A549 (cell line): ENCODE measurements around the gene XYLB.

Experiments
- BHLHE40 ChIP-seq: IDR thresholded peaks from 2 replicates; pipeline ENCODE4 v1.6.1; 2012; ENCODE audit warnings: low read depth, low read length, inconsistent platforms
- HDAC2 ChIP-seq: fragments of 200-600 bp; sonication (generic); IDR thresholded peaks from 2 replicates; pipeline ENCODE4 v1.6.1; 2016
- POLR2A ChIP-seq: IDR thresholded peaks from 2 replicates; pipeline ENCODE4 v1.6.1; 2012; ENCODE audit warnings: mild to moderate bottlenecking, low read length
- ZC3H11A ChIP-seq: fragments of 450-650 bp; IDR thresholded peaks from 2 replicates; pipeline ENCODE4 v1.6.1; 2014; ENCODE audit warnings: antibody characterized with exemption, mild to moderate bottlenecking
- TF ChIP-seq, protein P1 (sequence below): fragments of >200 bp; sonication (Bioruptor Twin); formaldehyde crosslinking; IDR thresholded peaks from 3 replicates; pipeline ENCODE4 v1.5.1; 2016

DNA sequence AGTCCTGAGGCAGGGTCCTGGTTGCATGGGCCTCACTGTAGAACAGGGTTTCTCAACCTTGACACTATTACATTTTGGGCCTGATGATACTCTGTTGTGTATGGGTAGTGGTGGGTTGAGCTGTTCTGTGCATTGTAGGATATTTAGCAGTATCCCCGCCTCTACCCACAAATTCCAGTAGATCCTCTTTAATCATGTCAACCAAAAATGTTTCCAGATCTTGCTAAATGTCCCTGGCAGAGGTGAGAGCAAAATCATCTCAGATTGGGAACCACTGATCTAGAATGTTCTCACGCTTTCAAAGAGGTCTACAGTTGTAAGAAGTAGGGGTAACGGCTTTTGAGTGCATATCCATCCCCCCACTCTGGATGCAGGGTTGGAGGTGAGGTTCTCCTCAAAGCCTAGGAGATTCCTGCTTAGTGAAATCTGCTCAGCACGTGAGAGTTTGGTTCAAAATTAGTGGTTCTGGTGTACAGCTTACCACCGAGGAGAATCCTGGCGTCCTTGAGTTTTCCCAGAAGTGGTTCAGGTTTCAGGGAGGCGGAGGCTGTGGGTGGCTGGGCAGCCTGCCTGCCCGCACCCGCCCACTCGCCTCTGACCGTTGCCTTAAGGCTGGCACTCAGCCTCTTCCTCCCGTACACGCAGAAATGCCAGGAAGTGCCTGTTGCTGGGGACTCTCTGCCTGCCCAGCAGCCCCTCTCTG, 112.4 kb downstream of the XYLB start:
- TF ChIP-seq, protein P1, sequence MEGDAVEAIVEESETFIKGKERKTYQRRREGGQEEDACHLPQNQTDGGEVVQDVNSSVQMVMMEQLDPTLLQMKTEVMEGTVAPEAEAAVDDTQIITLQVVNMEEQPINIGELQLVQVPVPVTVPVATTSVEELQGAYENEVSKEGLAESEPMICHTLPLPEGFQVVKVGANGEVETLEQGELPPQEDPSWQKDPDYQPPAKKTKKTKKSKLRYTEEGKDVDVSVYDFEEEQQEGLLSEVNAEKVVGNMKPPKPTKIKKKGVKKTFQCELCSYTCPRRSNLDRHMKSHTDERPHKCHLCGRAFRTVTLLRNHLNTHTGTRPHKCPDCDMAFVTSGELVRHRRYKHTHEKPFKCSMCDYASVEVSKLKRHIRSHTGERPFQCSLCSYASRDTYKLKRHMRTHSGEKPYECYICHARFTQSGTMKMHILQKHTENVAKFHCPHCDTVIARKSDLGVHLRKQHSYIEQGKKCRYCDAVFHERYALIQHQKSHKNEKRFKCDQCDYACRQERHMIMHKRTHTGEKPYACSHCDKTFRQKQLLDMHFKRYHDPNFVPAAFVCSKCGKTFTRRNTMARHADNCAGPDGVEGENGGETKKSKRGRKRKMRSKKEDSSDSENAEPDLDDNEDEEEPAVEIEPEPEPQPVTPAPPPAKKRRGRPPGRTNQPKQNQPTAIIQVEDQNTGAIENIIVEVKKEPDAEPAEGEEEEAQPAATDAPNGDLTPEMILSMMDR: no peak
- TF ChIP-seq BHLHE40: no peak
- TF ChIP-seq POLR2A: no peak
- TF ChIP-seq ZC3H11A: no peak
- TF ChIP-seq HDAC2: no peak
